ENCODE results near the gene NKAIN2. TPM values are rescaled to one million over a fixed set of nuclear protein-coding genes. Genes with fewer than 3 reads are reported as not detected.

The NKAIN2 gene
- total RNA-seq, 1 experiment from 2014 or later, result not detected

DNA sequence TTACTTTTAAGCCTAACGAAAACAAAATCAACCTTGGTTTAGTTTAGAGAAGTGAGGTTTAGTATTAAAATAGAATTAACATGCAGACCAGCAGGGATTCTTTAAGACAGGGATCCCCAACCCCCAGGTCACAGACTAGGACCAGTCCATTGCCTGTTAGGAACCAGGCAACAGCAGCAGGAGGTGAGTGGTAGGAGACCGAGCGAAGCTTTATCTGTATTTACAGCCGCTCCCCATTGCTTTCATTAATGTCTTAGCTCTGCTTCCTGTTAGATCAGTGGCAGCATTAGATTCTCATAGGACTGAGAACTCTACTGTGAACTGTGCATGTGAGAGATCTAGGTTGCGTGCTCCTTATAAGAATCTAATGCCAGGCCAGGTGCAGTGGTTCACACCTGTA, 225.9 kb downstream of the NKAIN2 start:
- DNase-seq (ENCODE audit: low read depth), result no peak

DNA sequence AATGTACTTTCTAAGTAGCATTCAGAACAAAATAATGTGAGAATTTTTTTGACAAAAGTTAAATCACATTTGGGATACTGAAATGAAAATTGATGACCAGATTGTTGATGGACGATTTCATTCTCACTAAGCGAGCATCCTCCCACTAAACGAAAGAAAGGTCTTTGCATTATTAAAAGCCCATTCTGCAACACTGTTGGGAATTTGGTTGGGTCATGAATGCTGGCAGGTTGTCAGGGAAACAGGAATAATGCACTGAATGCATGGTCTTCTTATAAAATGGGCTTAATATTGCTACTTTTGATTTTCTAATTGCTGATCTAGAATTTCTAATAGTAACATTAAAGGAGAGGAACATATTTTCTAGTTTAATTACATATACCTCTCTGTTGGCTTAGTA, 229.8 kb downstream of the NKAIN2 start:
- no peak for DNase-seq (ENCODE audit: low read depth)

GRCh38 chr6:124036384-124036783, 232.7 kb downstream of the NKAIN2 start:
- DNase-seq (ENCODE audit: low read depth), result no peak

GRCh38 chr6:124040655-124041054, 237.0 kb downstream of the NKAIN2 start:
- DNase-seq (ENCODE audit: low read depth), result no peak

- DNase-seq (ENCODE audit: low read depth), result no peak
Measured at GRCh38 chr6:124052120-124052519, 248.5 kb downstream of the NKAIN2 start.

- no peak for DNase-seq (ENCODE audit: low read depth)
Measured at GRCh38 chr6:124053315-124053714, 249.7 kb downstream of the NKAIN2 start.

DNA sequence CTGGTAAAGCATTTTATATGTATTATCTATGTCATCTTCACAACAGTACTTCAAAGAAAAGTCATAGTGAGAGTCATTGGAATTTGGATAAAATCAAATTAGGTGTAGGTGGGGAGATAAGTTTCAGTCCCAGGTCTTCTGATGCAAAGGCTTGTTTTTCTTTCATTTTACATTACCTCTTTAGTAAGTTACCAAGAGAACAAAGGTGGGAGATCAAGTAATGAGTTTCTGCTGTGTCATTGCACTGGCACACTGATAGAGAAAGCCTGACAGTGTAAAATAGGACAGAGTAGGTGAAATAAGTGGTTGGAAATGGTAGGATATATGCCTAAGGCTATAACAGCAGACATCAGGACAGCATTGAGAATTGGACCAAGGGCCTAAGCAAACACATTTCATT, 250.4 kb downstream of the NKAIN2 start:
- DNase-seq (ENCODE audit: low read depth), result no peak

- DNase-seq (ENCODE audit: low read depth), result no peak
Measured at GRCh38 chr6:124055395-124055794, 251.7 kb downstream of the NKAIN2 start.

- no peak for DNase-seq (ENCODE audit: low read depth)
Measured at GRCh38 chr6:124055963-124056362, 252.3 kb downstream of the NKAIN2 start.

DNA sequence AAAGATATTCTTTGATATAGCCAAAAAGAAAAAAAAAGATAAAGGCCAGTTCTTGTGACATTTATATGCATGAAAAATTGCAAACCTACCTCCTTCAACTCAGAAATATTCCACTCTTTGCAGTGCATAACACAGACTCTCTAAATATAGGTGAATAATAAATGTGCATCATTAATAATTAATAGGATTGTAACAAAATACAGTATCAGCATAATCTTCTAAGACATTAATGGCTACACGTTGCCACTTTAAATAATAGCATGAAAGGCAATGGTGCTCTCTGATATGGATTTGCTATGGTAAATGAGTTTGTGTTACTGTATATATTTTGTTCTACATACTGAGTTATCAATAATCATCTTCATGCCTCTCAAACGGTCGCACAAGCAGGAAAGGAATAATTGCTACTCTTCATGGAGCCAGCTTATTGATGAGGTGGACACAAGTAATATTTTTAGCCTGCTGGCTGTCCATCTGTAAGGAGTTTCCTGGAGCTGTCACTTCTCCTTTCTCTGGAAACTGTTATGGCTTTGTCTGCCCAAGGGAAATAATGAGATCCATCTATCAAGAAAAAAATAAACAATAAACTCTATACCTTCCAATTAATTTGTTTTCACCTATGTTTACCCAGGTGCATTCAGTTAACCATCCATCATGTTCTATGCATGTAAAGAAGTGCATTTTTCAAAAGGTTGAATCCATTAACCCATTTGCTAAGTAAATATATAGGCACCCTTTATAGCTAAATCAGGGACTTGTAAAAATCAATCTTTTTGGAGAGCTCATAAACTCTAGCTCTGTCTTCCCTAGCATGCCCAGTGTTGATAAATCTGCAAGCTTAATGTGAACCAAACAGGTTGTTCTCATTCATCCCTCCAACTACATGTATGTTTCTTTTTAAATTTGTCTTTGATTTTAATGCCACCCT, 253.0 kb downstream of the NKAIN2 start:
- DNase-seq (ENCODE audit: low read depth), result no peak

- DNase-seq (ENCODE audit: low read depth), result no peak
Measured at GRCh38 chr6:124057461-124057860, 253.8 kb downstream of the NKAIN2 start.

- no peak for DNase-seq (ENCODE audit: low read depth)
Measured at GRCh38 chr6:124064317-124065113, 260.9 kb downstream of the NKAIN2 start.

DNA sequence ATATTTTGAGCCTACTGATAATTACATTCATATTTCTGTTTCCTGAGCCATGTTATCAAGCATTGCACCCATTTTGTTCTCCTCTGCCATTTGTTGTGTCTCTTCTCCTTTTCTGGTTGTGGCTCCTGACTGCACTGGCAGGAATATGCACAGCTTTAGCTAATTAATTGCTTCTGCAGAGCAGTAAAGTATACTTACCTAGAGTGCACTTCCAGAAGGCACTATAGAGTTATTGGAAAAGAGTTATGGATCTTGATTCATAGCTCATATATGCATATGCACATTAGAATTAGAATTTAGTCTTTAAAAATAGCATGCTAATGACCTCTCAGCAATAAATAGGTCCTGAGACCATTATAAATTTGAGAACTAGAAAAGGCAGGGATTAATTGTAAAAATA, 262.6 kb downstream of the NKAIN2 start:
- DNase-seq (ENCODE audit: low read depth), result no peak

- DNase-seq (ENCODE audit: low read depth), result no peak
Measured at GRCh38 chr6:124066946-124067552, 263.4 kb downstream of the NKAIN2 start.

DNA sequence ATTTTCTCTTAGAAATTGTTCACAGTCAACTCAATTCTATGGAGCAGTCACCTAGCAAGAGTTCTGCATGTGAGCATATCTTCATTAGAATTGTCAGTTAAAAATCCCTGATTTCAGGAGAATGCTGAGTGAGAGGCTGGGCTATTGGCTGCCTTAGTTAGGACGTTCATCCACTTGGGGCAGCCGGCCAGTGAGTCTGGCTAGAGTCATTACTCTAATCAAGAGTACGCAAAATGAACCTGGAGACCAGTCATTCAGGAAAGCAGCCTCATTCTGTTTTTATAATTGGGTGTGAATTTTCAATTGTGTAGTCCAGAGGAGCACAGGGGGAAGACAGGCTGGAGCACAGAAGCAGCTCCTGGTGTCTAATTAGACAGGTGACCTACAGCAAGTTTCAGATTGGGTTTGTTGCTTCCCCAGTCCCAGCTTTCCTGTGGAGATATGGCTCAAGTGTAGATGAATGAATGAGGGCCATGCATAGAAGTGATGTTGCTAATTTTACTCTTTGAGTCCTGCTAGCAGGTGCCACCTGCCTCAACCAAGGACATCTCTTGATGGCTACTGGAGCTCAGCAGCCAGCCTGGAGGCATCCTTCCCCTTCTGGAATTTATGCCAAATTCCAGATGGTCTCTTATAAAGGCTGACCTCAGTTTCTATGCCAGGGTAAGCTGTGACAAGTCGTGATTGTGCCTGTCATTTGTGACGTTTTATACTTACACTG, 265.7 kb downstream of the NKAIN2 start:
- no peak for DNase-seq (ENCODE audit: low read depth)

GRCh38 chr6:124073021-124073420, 269.4 kb downstream of the NKAIN2 start:
- DNase-seq (ENCODE audit: low read depth), result no peak

- no peak for DNase-seq (ENCODE audit: low read depth)
Measured at GRCh38 chr6:124073820-124074587, 270.3 kb downstream of the NKAIN2 start.

GRCh38 chr6:124074606-124075005, 270.9 kb downstream of the NKAIN2 start:
- DNase-seq (ENCODE audit: low read depth), result no peak

- no peak for DNase-seq (ENCODE audit: low read depth)
Measured at GRCh38 chr6:124076336-124077048, 272.8 kb downstream of the NKAIN2 start.

DNA sequence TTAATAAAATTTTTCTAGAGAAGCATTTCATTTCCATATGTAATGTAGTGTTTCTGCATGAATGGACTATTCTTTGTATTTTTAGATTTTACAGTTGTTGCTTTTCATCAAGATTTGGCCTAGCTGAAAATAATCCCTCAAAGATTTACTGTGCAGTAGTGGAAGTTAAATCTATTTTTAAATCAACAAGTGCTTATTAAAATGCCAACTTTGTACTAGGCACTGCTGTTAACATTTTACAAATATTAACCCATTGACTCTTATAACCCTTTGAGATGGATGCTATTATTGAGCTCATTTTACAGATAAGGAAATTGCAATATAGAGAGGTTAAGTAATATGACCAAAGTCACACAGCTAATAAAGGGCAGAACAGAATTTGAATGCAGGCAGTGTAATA, 274.5 kb downstream of the NKAIN2 start:
- no peak for DNase-seq (ENCODE audit: low read depth)
